HFF-Myc (cell line): ENCODE results near the gene TMPRSS7.

Experiments used
- DNase-seq: peaks from one replicate; pipeline ENCODE4 v3.0.0-alpha.2; 2011; ENCODE audit warnings: low read depth; ENCODE audit errors: extremely low read depth
- H3K4me3 ChIP-seq: replicated peaks from 2 replicates; pipeline ENCODE4 v1.5.1; 2011; ENCODE audit warnings: low read depth, mild to moderate bottlenecking, control low read depth, low read length
- TF ChIP-seq, protein P1 (sequence below): IDR thresholded peaks from 2 replicates; pipeline ENCODE4 v1.5.1; 2012; ENCODE audit warnings: mild to moderate bottlenecking, low read depth, low read length, control low read depth; ENCODE audit errors: missing control alignments

TMPRSS7 gene

DNA sequence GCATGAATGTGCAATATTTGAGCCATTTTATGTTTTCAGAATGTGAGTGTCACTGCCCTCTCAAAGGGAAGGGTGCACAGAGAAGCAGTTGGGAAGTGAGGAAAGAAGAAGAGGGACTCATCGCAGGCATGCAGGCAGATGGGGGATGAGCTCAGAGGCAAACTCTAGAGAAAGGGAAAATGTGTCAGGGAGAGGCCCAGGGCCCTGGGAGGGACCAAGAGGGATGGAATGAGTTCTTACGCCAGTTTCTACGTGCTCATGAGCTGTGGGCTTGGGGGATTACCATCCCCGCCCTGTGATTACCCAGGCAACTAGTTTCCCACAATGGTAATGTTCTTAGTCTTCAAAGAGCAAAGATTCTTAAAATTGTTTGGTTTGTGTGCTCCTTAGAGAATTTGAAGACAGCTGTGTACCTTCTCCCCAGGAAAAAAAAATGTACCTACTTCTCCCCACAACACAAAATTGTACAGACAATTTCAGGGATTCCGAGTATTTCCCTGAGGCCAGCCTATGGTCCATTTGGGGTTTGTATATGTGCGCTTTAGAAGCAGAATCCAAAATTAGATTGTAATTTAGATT is 80.7 kb downstream of the TMPRSS7 start:
- no peak overlapping the region for H3K4me3 ChIP-seq
- DNase-seq: no peak
- TF ChIP-seq, protein P1, sequence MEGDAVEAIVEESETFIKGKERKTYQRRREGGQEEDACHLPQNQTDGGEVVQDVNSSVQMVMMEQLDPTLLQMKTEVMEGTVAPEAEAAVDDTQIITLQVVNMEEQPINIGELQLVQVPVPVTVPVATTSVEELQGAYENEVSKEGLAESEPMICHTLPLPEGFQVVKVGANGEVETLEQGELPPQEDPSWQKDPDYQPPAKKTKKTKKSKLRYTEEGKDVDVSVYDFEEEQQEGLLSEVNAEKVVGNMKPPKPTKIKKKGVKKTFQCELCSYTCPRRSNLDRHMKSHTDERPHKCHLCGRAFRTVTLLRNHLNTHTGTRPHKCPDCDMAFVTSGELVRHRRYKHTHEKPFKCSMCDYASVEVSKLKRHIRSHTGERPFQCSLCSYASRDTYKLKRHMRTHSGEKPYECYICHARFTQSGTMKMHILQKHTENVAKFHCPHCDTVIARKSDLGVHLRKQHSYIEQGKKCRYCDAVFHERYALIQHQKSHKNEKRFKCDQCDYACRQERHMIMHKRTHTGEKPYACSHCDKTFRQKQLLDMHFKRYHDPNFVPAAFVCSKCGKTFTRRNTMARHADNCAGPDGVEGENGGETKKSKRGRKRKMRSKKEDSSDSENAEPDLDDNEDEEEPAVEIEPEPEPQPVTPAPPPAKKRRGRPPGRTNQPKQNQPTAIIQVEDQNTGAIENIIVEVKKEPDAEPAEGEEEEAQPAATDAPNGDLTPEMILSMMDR: no peak

DNA sequence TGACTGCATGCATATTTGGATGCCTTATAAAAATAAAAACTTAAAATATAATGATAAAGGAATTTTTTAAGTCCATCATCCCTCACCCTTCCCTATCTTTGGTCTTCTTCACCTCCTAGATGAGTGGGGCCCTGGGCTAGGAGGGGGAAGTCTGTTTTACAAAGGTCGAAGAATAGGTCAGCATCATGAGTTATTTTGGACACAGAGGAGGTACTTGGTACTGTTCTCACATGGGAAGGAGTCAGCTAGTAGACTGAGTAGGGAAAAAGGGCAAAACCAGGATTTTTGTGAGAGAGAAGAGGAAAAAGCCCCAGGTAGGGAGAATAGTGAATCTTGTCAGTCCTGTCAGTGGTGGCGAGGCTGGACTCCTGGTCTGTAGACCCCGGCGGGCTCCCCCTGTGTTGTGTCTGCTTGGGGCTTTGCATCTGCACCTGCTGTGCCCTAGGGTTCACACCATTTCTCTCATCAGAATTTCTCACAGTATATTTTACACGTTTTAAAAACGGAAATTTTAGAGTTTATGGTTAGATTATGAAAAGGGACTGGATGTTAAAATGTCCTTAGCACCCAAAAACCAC is 81.4 kb downstream of the TMPRSS7 start:
- TF ChIP-seq, protein P1: no peak
- no peak overlapping the region for H3K4me3 ChIP-seq
- no peak for DNase-seq

DNA sequence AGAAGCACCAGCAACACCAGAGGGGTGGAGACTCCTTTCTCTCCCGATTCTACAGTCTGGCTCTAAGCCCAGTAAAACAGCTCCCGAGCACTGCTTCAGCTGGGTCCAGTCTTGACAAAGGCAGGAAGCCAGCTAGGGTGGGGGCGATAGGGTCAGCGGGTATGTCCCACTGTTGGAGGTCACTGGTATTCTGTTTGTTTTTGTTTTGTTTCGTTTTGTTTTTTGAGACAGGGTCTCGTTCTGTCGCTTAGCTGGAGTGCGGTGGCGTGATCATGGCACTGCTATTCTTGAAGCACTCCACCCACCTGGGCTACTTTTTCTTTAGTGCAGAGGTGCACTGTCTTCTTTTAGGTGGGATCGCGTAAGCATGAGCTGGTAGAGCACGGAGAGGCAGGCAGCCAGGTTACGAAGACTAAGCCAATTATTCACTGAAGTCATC is 82.2 kb downstream of the TMPRSS7 start:
- DNase-seq: no peak
- H3K4me3 ChIP-seq: no peak overlapping the region
- TF ChIP-seq, protein P1: no peak

DNA sequence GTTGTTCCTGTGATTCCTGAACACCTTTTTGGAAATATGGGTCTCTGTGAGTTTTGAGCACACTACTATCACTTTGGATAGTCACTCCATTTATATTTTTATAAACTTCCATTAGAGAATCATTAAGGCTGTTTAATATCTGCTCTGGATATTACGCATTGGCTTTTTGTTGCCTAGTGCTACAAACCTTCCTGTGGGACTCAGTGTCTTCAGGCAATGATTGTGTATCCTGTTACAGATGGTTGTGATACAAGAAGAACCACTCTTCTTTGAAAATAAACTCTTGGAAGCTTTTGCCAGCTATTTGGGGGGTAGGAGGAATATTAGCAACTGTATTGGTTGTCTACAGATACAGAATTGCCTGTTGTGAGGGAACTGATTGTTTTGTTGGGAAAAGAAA is 82.9 kb downstream of the TMPRSS7 start:
- TF ChIP-seq, protein P1: no peak
- no peak for DNase-seq
- no peak overlapping the region for H3K4me3 ChIP-seq

DNA sequence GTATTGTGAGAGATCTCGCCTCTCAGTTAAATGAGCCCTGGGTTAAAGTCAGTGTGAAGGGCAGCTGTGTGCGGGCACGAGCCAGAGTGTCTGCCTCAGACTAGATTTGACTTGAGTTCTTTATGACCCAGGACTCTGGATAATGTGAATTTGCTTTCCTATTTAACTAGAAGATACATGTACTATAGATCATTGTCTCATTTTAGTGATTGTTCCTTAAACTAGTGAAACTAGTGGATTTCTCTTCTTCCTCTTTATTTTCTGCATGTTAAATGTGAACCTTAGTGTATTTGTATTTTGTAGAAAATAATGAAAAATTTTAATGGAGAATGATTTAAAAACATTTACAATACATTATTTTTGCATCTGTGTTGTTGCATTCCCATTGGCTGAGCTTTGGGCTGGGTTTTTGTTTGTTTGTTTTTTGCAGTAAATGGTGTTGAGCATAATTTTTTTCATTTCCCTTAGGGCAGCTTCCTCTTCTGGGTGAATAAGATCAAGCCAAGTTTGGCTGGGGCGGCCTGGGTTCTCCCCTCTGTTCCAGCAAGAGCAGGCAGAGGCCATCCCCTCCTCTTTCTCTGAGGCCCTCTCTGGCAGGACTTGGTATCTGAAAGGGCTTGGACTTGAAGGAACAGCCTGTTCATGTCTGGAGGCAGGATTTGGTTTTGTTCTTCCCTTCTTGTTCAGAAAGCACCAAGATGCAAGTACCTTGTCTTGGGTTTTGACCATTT is 83.5 kb downstream of the TMPRSS7 start:
- DNase-seq: no peak
- TF ChIP-seq, protein P1: no peak
- no peak overlapping the region for H3K4me3 ChIP-seq

DNA sequence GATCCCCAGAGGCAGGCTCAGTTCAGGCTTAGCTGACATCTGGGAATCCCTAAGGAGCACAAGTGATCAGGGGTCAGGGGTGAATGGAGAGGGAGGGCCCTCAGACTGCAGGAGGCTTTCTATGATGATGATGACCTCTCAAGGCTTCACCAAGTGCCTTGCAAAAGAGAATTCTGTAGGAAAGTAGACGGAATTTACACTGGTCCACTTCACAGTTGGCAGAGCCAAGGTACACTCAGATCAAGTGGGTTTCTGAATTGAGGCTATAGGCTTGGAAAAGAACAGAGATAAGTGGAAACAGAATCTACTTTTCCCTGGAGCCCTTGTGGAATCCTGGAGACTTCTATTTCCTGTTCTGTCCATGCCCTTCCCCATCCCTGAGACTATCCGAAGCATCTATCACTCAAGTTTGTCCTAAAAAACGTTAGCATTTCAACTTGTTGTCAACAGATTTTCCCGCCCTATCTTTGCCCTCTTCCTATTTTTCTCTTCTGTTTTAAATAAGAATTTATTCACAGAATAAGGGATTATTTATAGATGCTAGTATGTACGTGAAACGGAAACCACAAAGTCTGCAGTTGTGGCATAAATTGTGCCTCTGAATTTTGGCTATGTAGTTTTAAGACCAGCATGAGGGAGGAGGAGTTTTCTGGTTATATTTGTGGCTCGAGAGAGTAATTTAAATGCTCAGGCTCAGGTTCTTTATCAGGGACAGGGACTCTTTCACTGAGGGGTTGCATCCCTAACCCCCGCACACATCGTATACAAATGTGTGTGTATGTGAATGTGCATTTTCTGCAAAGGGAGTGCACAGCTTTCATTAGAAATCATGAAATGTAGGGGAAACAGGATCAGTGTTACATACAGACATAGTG is 85.7 kb downstream of the TMPRSS7 start:
- DNase-seq: no peak
- no peak overlapping the region for H3K4me3 ChIP-seq

More for the DNA sequence above, 85.7 kb downstream of the TMPRSS7 start:
- TF ChIP-seq, protein P1: no peak
